MG63 (cell line): ENCODE measurements around the gene NTN4. TPM values are rescaled to one million over a fixed set of nuclear protein-coding genes. Genes with fewer than 3 reads are reported as not detected.
"Not testable (repeated sequence)": the region's sequence is repeated elsewhere in the genome, so short reads cannot be mapped to it uniquely, and the experiment has no call there.

Experiments
- DNase-seq: peaks from one replicate; pipeline ENCODE4 v3.0.0-alpha.2; 2020
- H3K27me3 ChIP-seq: fragments of 250-450 bp; sonication (Bioruptor Pico); 2 replicates; pipeline ENCODE4 v1.5.1; 2020; ENCODE audit warnings: mild to moderate bottlenecking, moderate library complexity
- H3K36me3 ChIP-seq: fragments of 250-450 bp; sonication (Bioruptor Pico); 2 replicates; pipeline ENCODE4 v1.5.1; 2020; ENCODE audit warnings: mild to moderate bottlenecking, moderate library complexity
- H3K4me3 ChIP-seq: fragments of 250-450 bp; sonication (Bioruptor Pico); 2 replicates; pipeline ENCODE4 v1.5.1; 2020; ENCODE audit warnings: mild to moderate bottlenecking, moderate library complexity
- H3K9me3 ChIP-seq: fragments of 250-450 bp; sonication (Bioruptor Pico); 2 replicates; pipeline ENCODE4 v1.5.1; 2020; ENCODE audit warnings: mild to moderate bottlenecking, moderate library complexity
- total RNA-seq: library from RNA; depleted of rRNA; stranded (reverse); fragments of >200 nt; shearing (Covaris generic); gene quantifications from 2 replicates; pipeline ENCODE4 v1.2.3, GENCODE V29; 2014; ENCODE audit warnings: low replicate concordance

NTN4 gene
- total RNA-seq, 1 experiment from 2014 or later, result 43.1 TPM

DNA sequence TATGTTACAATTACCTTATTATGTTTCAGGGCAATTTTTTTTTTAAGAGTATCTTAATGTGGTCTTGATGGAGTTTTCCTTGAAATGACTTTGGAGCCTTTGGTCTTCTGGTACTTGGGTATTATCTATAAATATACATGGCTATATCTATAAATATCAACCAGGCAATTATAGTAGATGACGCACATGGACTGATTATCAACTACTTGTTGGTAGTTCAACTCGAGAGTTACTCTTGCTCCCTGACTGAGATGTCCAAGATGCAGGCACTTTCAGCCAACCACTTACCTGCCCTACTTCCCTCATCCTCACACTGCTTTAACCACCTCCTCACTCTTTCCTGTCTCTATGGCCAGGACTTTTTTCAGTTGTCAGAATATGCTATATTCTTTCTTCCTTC is 85.4 kb downstream of the NTN4 start:
- Histone ChIP-seq H3K27me3 (no peaks in the 10 kb centered on the region), H3K4me3 (no peak overlapping the region), H3K9me3 (no peaks in the 10 kb centered on the region), H3K36me3 (peaks cover 9% of the 10 kb centered on the region)
- no peak for DNase-seq

DNA sequence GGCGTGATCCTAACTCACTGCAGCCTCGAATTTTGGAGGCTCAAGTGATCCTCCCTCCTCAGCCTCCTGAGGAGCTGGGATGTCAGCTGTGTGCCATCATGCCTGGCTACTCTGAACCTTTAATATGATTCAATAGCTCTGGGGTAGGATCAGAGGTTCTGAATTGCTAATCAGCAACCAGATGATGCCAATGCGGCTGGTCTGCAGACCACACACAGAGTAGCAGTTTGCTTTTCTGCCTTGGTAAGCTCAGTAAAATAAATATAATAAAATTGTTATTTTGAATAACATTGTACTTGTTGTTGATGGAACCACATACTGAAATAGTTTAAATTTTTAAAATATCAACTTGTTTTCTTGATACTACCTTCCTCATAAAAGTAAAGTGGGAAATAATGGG is 86.6 kb downstream of the NTN4 start:
- DNase-seq, result no peak
- peaks cover 4% of the 10 kb centered on the region for H3K36me3 ChIP-seq
- H3K9me3 ChIP-seq, result no peaks in the 10 kb centered on the region
- no peak overlapping the region for H3K4me3 ChIP-seq
- no peaks in the 10 kb centered on the region for H3K27me3 ChIP-seq

DNA sequence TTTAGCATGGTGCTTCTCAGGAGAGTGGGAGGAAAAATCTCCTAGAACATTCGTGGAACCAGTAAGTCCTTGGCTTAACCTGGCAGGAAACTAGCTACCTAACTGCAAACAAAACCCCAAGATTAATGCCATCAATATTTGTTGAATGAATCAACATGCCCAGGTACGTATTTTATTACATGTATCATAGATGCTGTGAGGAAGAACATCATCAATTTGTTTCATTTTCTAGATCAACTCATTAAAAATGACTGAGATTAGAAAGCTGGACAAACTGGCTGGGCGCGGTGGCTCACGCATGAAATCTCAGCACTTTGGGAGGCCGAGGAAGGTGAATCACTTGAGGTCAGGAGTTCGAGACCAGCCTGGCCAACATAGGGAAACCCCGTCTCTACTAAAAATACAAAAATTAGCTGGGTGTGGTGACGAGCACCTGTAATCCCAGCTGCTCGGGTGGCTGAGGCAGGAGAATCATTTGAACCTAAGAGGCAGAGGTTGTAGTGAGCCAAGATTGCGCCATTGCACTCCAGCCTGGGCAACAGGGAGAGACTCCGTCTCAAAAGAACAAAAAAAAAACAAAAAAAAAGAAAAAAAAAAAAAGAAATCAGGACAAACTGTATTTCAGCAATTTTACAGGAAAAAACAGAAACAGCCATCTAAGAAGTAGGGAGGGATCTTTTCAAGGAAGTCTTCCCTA is 88.7 kb downstream of the NTN4 start:
- peaks cover 7% of the 10 kb centered on the region; the same call in 1 of the 2 replicates for H3K36me3 ChIP-seq
- peak; percentile 8 for DNase-seq
- H3K27me3 ChIP-seq, result no peaks in the 10 kb centered on the region
- H3K4me3 ChIP-seq, result no peak overlapping the region
- H3K9me3 ChIP-seq, result no peaks in the 10 kb centered on the region

DNA sequence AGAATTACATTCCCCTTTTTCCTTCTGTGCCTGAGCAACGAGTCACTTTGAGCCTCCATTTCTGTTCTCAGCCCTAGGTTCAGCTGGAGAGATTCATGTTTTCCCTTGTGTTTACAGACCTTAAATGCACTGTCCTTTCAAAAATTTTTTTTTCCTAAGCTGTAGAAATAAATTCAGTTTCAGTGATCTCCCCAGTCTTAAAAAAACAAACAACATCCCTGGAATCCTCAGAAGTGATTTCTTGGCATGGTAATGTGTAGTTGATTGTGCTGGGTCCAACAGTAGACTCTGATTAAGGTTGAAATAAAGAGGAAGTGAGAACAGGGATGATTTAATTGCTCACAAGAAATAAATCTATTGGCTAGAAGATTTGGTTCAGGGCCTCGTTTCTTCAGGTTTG is 89.3 kb downstream of the NTN4 start:
- Histone ChIP-seq H3K9me3 (no peaks in the 10 kb centered on the region), H3K36me3 (peaks cover 7% of the 10 kb centered on the region; the same call in 1 of the 2 replicates), H3K27me3 (no peaks in the 10 kb centered on the region), H3K4me3 (no peak overlapping the region)
- no peak for DNase-seq

DNA sequence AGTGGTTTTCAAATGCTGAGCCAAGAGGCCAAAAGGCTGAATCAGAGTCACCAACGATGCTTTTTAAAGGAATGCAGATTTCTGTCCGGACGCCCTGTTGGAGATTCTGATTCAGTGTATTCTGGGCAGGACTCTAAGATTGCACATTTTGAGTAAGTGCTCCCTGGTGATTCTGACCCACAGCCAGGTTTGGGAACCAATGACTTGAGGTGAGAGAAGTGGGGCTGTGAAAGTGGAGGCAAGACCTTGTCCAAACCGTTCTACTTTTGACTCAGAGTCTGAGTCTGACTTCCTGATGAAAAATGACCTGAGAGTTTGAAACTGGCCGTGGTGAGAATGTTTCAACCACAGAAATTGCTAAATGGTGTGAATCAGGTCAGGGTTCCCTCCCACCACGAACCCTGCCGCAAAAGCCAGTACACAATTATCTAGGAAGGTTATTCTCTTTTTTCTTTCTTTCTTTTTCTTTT is 90.2 kb downstream of the NTN4 start:
- peak; percentile 97 for DNase-seq
- Histone ChIP-seq H3K27me3 (no peaks in the 10 kb centered on the region), H3K4me3 (no peak overlapping the region), H3K36me3 (peaks cover 7% of the 10 kb centered on the region; the same call in 1 of the 2 replicates), H3K9me3 (no peaks in the 10 kb centered on the region)

DNA sequence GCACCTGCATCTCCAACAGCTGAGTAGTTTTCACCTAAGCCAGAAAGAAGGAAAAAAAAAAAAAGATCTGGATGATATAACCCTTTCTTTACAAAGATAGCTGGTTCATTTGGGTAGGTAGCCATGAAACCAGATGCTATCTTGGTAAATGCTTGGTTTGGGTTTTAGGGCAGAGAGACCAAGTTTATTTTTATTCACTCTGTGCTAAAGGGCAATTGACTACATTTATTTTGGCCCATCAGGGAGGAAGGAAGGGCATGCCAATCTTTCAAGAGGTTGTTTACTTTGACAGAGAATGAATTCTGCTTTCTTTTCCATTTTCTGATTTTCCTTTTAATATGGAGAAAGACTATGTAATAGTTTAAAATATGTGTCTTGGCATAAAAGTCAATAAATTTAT is 91.0 kb downstream of the NTN4 start:
- no peak overlapping the region for H3K4me3 ChIP-seq
- H3K27me3 ChIP-seq, result no peaks in the 10 kb centered on the region

DNA sequence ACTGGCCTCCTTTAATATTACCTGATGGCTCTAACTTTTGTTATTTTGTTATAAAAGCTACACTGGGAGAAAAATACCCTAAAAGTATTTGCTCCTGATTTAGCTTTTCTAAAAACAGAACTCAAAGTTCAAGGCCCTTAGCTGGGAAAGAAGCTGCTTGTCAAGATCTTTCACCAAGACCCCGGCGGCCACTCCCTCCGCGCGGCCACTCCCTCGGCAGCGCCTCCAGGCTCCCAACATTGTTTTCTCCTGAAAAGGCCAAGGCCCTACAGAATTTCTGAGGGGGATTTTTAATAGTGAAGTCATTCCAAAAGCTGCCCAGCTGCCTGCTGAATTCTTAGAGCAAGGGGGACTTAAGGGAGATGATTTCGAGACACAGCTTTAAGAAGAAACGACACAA is 96.4 kb downstream of the NTN4 start:
- Histone ChIP-seq H3K4me3 (no peak overlapping the region), H3K27me3 (no peaks in the 10 kb centered on the region), H3K36me3 (peaks cover 7% of the 10 kb centered on the region; the same call in 1 of the 2 replicates), H3K9me3 (no peaks in the 10 kb centered on the region)
- no peak for DNase-seq

More for the DNA sequence above, 91.0 kb downstream of the NTN4 start:
- DNase-seq, result peak; percentile 19
- H3K36me3 ChIP-seq, result peaks cover 7% of the 10 kb centered on the region; the same call in 1 of the 2 replicates
- no peaks in the 10 kb centered on the region for H3K9me3 ChIP-seq

DNA sequence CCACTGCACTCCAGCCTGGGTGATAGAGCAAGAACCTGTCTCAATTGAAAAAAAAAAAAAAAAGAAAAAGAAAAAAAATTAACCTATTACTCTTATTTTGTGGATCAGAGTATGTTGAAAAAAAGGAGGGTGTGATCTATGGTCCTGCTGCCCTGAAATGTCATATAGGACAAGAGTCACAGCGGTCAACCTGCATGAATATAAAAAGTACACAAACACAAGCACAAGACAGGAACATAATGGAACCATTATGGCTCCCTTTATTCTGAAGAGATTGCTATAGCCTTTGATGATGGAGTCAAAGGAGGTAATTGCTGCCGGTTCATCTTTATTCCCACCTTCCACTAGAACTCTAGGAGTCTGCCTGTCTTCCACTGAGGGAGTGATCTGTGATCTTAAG is 96.9 kb downstream of the NTN4 start:
- Histone ChIP-seq H3K4me3 (no peak overlapping the region), H3K9me3 (no peaks in the 10 kb centered on the region), H3K27me3 (no peaks in the 10 kb centered on the region), H3K36me3 (peaks cover 7% of the 10 kb centered on the region; the same call in 1 of the 2 replicates)
- no peak for DNase-seq

DNA sequence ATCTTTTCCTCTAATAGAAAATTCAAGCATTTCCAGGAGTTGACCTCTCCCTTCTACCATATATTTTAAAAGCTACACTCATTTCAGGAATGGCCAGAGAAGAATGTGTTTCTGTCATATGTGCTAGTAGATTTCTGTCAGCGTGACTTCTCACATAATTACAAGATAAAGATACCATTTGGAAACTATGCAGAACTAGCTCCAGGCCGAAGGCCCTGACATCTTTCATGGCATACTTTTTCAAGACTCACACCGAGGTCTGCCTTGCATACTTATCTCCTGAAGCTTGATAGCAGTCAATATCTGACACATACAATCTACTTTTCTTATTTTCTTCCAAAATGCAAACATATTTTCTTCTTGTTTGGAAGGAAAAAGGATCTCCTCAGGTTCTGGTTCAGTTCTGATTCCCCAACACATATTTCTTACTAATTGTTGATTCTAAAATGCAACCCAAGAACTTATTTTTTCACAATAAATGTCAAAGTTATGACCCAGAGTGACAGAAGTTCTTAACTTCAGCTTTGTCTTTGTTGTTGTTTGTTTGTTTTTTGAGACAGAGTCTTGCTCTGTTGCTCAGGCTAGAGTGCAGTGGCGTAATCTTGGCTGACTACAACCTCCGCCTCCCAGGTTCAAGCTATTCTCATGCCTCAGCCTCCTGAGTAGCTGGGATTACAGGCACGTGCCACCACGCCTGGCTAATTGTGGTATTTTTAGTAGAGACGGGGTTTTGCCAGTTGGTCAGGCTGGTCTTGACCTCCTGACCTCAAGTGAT is 99.5 kb downstream of the NTN4 start:
- DNase-seq, result no peak
- Histone ChIP-seq H3K4me3 (no peak overlapping the region), H3K36me3 (no peaks in the 10 kb centered on the region), H3K9me3 (no peaks in the 10 kb centered on the region), H3K27me3 (no peaks in the 10 kb centered on the region)

DNA sequence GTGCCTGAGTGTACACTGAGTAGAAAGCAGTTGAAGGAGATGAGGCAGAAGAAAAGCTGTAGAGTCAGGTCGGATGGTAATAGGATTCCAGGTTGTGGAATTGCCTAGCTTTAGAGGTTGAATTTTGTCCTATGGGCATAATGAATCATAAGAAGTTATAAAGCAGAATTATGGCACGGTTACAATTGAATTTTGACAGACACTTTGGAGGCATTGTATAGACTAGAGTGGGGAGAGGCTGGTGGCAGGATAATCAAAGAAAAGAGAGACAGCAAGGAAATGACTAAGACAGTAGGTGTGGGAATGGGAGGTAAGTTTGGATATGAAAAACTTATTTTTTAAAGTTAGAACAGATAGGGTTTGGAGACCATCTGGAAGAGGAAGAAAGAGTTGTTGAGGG is 102.6 kb downstream of the NTN4 start:
- Histone ChIP-seq H3K4me3 (no peak overlapping the region), H3K9me3 (no peaks in the 10 kb centered on the region), H3K36me3 (no peaks in the 10 kb centered on the region; the same call in 1 of the 2 replicates), H3K27me3 (no peaks in the 10 kb centered on the region)
- DNase-seq, result no peak

DNA sequence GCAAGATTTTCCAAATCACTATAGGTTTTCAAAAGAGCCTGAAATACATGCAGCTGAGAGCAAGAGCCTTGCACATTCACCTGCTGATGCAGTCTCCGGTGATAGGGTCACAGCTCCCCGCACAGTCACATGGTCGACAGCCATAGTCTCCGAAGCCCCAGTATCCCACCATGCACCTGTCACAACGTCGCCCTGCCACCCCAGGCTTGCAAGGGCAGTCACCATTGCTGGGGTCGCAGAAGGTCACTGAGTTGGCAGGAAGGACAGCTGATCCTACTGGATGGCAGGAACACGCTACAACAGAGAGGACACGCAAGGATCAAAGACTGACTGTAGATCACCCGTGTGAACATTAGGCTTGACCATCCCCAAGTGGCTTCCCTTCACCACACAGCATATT is 107.1 kb downstream of the NTN4 start:
- no peak overlapping the region for H3K4me3 ChIP-seq
- 0 out of 2 replicates have a peak, but pooled peaks cover 2% of the 10 kb centered on the region for H3K9me3 ChIP-seq
- no peaks in the 10 kb centered on the region for H3K27me3 ChIP-seq
- no peak for DNase-seq
- H3K36me3 ChIP-seq, result peaks cover 12% of the 10 kb centered on the region

DNA sequence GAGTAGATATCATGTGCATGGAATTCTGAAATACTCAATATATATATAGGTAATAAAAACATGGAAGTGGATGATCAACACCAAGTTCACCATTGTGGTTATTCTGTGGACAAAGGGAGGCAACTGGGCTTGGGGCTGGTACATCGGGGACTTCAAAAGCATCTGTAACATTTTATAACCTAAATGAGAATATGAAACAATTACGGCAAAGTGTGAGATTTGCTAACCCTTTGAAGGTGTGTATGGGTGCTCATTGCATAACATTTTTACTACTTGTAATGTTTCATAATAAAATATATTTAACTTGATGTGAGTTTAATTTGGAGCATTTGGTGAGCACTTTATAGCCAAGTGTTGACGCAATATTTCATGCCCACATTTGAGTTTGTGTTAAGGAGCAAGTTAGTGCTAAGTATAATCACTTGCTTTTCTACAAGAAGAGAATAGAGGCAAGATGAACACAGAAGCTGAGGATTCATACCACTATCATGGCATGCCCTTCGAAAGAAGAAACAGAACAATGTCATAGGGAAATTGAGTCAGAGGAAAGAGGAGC is 109.3 kb downstream of the NTN4 start:
- Histone ChIP-seq H3K9me3 (0 out of 2 replicates have a peak, but pooled peaks cover 2% of the 10 kb centered on the region), H3K27me3 (no peaks in the 10 kb centered on the region), H3K4me3 (no peak overlapping the region), H3K36me3 (peaks cover 16% of the 10 kb centered on the region)
- DNase-seq, result no peak

DNA sequence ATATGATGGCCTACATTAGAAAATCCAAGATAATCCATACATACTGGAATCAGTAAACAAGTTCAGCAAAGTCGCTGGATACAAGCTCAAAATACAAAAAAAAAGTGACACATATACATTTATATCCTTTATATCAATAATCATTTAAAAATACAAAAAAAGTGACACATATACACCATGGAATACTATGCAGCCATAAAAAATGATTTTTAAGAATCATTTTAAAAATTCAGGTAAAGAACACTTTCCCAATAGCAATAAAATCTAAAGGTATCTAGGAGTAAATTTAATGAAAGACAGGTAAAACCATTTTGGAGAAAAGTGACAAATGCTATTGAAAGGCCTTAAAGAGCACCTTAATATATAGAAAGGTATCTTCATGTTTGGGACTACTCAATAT is 111.9 kb downstream of the NTN4 start:
- no peak for DNase-seq
- H3K9me3 ChIP-seq, result 0 out of 2 replicates have a peak, but pooled peaks cover 2% of the 10 kb centered on the region
- no peaks in the 10 kb centered on the region for H3K27me3 ChIP-seq
- no peak overlapping the region for H3K4me3 ChIP-seq
- H3K36me3 ChIP-seq, result peaks cover 16% of the 10 kb centered on the region

DNA sequence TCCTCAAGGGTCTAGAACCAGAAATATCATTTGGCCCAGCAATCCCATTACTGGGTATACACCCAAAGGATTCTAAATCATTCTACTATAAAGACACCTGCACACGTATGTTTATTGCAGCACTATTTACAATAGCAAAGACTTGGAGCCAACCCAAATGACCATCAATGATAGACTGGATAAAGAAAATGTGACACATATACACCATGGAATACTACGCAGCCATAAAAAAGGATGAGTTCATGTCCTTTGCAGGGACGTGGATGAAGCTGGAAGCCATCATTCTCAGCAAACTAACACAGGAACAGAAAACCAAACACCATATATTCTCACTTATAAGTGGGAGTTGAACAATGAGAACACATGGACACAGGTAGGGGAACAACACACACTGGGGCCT is 112.8 kb downstream of the NTN4 start:
- not testable (repeated sequence) for H3K4me3 ChIP-seq, H3K9me3 ChIP-seq, H3K27me3 ChIP-seq, DNase-seq
- H3K36me3 ChIP-seq, result peaks cover 16% of the 10 kb centered on the region

DNA sequence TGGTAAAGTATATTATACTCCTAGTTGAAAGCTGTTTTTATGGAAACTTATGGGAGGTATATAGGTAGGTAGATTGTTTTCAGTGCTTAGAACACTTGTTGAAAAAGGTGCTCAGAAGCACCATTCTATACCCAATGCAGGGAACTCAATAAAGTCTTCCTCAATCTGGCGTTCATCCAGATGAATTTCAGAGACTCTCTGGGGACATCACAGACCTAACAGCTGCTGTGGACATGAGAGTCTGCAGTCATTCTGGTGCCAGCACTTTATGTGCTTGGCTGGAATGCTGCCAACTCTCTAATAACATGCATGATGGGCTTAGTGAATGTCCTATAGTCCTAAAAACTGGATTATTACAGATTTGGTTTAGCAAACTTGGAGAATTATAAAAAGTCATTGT is 115.9 kb downstream of the NTN4 start:
- Histone ChIP-seq H3K36me3 (peaks cover 13% of the 10 kb centered on the region), H3K9me3 (no peaks in the 10 kb centered on the region), H3K4me3 (no peak overlapping the region), H3K27me3 (no peaks in the 10 kb centered on the region)
- DNase-seq, result no peak

DNA sequence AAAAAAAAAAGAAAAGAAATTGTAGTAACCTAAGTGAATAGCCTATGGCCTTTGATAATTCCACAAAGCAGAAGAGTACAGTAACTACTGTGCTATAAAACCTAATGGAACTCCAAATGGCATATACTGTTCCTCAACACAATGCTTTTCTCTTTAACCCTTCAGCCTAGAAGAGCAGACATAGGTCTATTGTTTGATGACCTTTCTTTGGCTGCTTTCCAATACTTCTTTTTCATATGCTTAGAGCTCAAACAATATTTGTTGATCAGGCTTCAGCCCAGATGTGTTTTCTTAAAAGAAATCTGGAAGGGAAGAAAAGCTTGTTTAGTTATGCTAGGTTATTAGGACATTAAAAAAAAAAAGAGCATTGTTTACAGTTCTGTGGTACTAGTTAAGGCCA is 116.4 kb downstream of the NTN4 start:
- no peak for DNase-seq
- Histone ChIP-seq H3K27me3 (no peaks in the 10 kb centered on the region), H3K9me3 (no peaks in the 10 kb centered on the region), H3K36me3 (peaks cover 9% of the 10 kb centered on the region), H3K4me3 (no peak overlapping the region)

DNA sequence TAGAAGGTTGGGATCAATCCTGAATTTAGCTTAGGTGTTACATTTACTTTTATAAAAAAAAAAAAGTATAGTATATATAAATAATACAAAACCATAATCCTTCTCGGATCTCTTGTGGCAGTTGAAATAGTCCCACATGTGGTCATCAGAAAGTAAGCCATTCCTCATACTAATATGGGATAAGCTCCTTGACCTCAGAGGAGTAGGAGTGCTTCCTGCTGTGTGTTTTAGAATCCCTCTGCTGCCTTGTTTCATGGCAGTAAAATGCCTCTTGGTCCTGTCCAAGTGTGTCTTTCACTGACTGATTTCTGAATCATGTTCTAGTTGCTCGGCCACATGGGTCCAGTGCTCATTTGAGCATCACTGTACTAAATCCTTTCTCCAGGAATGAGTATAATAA is 117.0 kb downstream of the NTN4 start:
- DNase-seq, result no peak
- Histone ChIP-seq H3K36me3 (peaks cover 4% of the 10 kb centered on the region; the same call in 1 of the 2 replicates), H3K9me3 (no peaks in the 10 kb centered on the region), H3K4me3 (no peak overlapping the region), H3K27me3 (no peaks in the 10 kb centered on the region)
